ENCODE results near the gene TESK1. TPM values are rescaled to one million over a fixed set of nuclear protein-coding genes. Genes with fewer than 3 reads are reported as not detected.
"Not testable (repeated sequence)": the region's sequence is repeated elsewhere in the genome, so short reads cannot be mapped to it uniquely, and the experiment has no call there.

The TESK1 gene
- total RNA-seq, 1 donor from 2014 or later: 94.4 TPM

GRCh38 chr9:35612843-35613242 lies 7.8 kb downstream of the TESK1 start:
- no peak for DNase-seq (ENCODE audit: low spot score)

- DNase-seq (ENCODE audit: low spot score): peak; percentile 67
Measured at GRCh38 chr9:35615981-35616680, 11.1 kb downstream of the TESK1 start.

DNA sequence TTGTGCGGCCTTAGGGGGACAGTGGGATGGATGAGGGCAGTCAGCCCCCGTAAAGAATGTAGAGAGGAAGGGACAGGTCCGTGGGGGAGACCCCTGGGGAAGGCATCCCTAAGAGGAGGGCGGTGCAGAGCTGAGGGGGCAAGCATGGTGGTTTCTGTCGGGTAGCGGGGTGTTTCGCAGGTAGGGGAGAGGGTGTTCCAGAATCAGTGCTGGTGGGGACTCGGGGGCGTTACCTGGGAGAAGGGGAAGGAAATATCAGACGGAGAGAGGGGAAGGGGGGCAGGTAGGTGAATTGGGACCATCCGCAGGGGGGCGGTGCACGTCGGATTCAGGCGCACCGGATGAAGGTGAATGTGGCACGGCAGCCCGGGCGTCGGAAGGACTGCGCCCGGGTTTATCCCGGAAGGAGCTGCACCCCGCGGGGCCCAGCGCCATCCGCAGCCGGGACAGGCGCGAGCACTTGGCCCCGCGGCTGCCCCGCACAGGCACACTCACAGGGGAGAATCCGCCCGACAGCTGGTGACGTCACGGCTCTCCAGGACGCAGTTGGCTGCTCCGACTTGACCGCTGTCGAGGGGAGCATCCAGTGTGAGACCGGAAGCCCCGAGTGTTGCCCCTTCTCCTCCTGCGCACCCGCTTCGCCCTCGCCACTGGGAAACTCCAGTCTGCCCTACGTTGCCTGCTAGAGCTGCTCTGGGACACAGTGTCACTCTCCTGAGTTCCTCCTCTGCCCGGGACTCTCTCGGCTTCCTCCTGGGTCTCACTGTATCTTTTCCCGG lies 11.8 kb downstream of the TESK1 start:
- DNase-seq (ENCODE audit: low spot score): peak; percentile 57

- DNase-seq (ENCODE audit: low spot score): no peak
Measured at GRCh38 chr9:35617548-35617947, 12.5 kb downstream of the TESK1 start.

- DNase-seq (ENCODE audit: low spot score): no peak
Measured at GRCh38 chr9:35618325-35618727, 13.3 kb downstream of the TESK1 start, which contains the start of gene CD72. Gene CD72, minus strand, starts transcription at chr9:35618413. Its CDS starts 110 bp downstream, at chr9:35618303.

- no peak for DNase-seq (ENCODE audit: low spot score)
Measured at GRCh38 chr9:35618854-35619799, 14.1 kb downstream of the TESK1 start.

DNA sequence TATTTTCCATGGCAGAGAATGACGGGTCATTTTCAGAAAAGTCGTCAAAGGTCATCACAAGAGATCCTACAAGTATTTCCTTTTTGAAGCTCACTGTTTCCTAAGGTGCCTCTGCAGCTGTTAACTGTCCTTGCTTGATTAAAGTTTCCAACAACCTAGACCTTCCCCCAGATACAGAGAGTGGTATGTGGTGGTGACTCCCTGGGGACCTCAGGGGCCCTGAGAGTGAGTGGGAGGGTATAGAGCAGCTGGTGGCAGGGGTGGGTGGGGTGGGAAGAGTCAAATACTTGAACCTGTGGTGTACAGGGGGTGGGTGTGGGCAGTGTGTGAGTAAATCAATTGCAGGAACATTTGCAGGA lies 14.7 kb downstream of the TESK1 start:
- no peak for DNase-seq (ENCODE audit: low spot score)

- DNase-seq (ENCODE audit: low spot score): no peak
Measured at GRCh38 chr9:35627575-35627974, 22.5 kb downstream of the TESK1 start.

DNA sequence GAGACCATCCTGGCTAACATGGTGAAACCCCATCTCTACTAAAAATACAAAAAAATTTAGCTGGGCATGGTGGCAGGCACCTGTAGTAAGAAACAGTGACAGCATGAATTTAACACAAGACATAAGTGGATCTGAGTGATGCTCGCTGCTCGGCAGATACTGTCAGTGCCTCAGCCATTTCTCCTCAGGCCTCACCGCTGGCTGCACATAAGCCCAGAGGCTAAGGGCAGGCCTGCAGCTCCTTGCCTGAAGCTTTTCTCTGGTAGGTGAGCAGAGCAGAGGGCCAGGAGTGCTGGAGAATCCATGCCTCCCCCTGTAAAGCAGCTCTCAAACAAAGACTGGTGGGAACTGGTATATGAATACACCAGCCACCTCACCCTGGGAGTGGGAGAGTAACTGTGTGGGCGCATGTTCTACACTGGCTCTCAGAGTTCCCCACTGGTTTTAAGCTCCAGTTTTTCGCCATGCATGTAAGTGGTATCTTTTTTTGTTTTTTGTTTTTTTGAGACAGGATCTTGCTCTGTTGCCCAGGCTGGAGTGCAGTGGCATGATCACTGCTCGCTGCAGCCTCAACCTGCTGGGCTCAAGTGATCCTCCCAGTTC lies 23.4 kb downstream of the TESK1 start:
- DNase-seq (ENCODE audit: low spot score): no peak

GRCh38 chr9:35629597-35629996 lies 24.5 kb downstream of the TESK1 start:
- DNase-seq (ENCODE audit: low spot score): peak; percentile 45

DNA sequence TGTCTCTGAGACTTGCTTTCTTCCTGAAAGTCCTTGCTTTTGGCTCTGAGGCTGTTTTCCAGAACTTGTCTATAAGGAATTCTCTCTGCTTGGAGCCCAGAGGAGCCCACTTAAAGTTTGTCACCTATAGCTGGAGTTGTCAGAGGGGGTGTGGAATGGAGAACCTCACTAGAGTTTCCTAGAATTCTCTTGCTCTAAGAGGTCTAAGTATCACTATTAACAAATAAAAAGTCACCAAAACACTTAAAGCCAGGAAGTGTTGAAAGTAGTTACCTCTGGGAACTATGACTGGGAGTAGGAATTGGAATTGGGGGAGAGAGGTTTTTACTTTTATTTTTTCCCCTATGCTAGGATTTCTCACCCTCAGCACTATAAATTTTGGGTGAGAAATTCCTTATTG lies 30.7 kb downstream of the TESK1 start:
- peak; percentile 2 for DNase-seq (ENCODE audit: low spot score)

GRCh38 chr9:35636135-35636876 lies 31.2 kb downstream of the TESK1 start:
- DNase-seq (ENCODE audit: low spot score): peak; percentile 68

DNA sequence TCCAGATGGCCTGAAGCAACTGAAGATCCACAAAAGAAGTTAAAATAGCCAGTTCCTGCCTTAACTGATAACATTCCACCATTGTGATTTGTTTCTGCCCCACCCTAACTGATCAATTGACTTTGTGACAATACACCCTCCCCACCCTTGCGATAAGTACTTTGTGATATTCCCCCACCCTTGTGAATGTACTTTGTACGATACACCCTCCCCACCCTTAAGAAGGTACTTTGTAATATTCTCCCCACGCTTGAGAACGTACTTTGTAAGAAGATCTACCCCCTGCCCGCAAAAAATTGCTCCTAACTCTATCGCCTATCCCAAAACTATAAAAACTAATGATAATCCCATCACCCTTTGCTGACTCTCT lies 31.8 kb downstream of the TESK1 start:
- not testable (repeated sequence) for DNase-seq (ENCODE audit: low spot score)

- DNase-seq (ENCODE audit: low spot score): peak; percentile 3
Measured at GRCh38 chr9:35637427-35637955, 32.4 kb downstream of the TESK1 start.

- DNase-seq (ENCODE audit: low spot score): peak; percentile 16
Measured at GRCh38 chr9:35638751-35639150, 33.7 kb downstream of the TESK1 start.

GRCh38 chr9:35639225-35639624 lies 34.2 kb downstream of the TESK1 start:
- DNase-seq (ENCODE audit: low spot score): not testable (repeated sequence)

DNA sequence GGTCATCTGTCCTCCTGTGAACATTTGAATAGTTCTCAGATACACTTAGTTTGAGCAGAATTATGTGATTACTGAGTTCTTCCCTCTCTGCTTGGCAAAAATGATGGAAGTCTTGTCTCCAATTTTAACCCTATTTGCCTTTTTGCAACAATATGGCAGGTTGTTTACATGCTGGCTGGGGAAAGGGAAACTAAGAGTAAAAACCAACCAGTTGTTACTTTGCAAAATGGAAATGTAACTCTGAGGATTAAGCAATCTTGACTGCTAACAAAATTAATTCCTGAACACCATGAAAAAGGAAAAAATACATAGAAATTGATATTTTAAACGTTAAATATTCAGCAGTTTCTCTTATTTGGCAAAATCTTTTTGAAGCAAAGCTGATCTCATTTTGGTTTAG lies 34.6 kb downstream of the TESK1 start:
- no peak for DNase-seq (ENCODE audit: low spot score)

- not testable (repeated sequence) for DNase-seq (ENCODE audit: low spot score)
Measured at GRCh38 chr9:35640431-35640830, 35.4 kb downstream of the TESK1 start.

- peak; percentile 0 for DNase-seq (ENCODE audit: low spot score)
Measured at GRCh38 chr9:35641478-35641877, 36.4 kb downstream of the TESK1 start.

DNA sequence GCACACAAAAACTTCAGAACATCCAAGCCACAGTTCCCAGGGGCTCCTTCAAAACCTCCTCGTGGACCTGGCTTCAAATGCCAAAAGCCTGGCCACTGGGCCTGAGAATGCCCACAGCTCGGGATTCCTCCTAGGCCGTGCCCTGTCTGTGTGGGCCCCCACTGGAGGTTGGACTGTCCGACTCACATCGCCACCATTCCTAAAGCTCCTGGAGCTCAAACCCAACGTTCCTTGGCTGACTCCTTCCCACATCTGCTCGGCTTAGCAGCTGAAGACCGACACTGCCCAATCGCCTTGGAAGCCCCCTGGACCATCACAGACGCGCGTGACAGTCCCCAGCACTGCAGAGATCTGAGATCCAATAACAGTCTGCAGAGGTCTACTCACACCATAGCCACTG lies 38.0 kb downstream of the TESK1 start:
- DNase-seq (ENCODE audit: low spot score): no peak

Measured in mesenteric fat pad (tissue), 1 donor.